SJCRH30 (cell line): ENCODE results near the gene PSMC3. TPM values are rescaled to one million over a fixed set of nuclear protein-coding genes. Genes with fewer than 3 reads are reported as not detected.

Experiments
- DNase-seq, 2 experiments: peaks; one replicate each; pipeline ENCODE4 v3.0.0-alpha.2; 2015 to 2020
- H3K27ac ChIP-seq: fragments of 250-450 bp; sonication (Bioruptor Pico); 2 replicates; pipeline ENCODE4 v1.5.1; 2020; ENCODE audit warnings: mild to moderate bottlenecking, moderate library complexity
- H3K27me3 ChIP-seq: fragments of 250-450 bp; sonication (Bioruptor Pico); 2 replicates; pipeline ENCODE4 v1.5.1; 2020; ENCODE audit warnings: mild to moderate bottlenecking, moderate library complexity
- H3K36me3 ChIP-seq: fragments of 250-450 bp; sonication (Bioruptor Pico); 2 replicates; pipeline ENCODE4 v1.5.1; 2020; ENCODE audit warnings: mild to moderate bottlenecking, moderate library complexity
- H3K4me1 ChIP-seq: fragments of 250-450 bp; sonication (Bioruptor Pico); 2 replicates; pipeline ENCODE4 v1.5.1; 2020; ENCODE audit warnings: mild to moderate bottlenecking, moderate library complexity
- H3K4me3 ChIP-seq: fragments of 250-450 bp; sonication (Bioruptor Pico); 2 replicates; pipeline ENCODE4 v1.5.1; 2020; ENCODE audit warnings: mild to moderate bottlenecking, moderate library complexity
- H3K9me3 ChIP-seq: fragments of 250-450 bp; sonication (Bioruptor Pico); replicated peaks from 2 replicates; pipeline ENCODE4 v1.5.1; 2020; ENCODE audit warnings: mild to moderate bottlenecking, moderate library complexity
- total RNA-seq: library from RNA; depleted of rRNA; stranded (reverse); fragments of >200 nt; shearing (Covaris generic); gene quantifications from 2 replicates; pipeline ENCODE4 v1.2.3, GENCODE V29; 2014

Gene PSMC3
- total RNA-seq, 1 experiment from 2014 or later = 258 TPM

GRCh38 chr11:47435687-47436086 lies 9.4 kb upstream of the PSMC3 start:
- Histone ChIP-seq H3K9me3 (no peaks in the 10 kb centered on the region), H3K36me3 (0 out of 2 replicates have a peak, but pooled peaks cover 4% of the 10 kb centered on the region), H3K4me1 (peaks cover 6% of the 10 kb centered on the region), H3K27ac (no peak overlapping the region), H3K4me3 (no peak overlapping the region), H3K27me3 (no peaks in the 10 kb centered on the region)
- DNase-seq = no peak

GRCh38 chr11:47434011-47434786 lies 8.0 kb upstream of the PSMC3 start:
- Histone ChIP-seq H3K4me3 (no peak overlapping the region), H3K9me3 (no peaks in the 10 kb centered on the region), H3K27ac (no peak overlapping the region), H3K27me3 (no peaks in the 10 kb centered on the region), H3K4me1 (peaks cover 6% of the 10 kb centered on the region), H3K36me3 (no peaks in the 10 kb centered on the region)
- no peak for DNase-seq

GRCh38 chr11:47433157-47433556 lies 6.9 kb upstream of the PSMC3 start:
- peak; percentile 85 for DNase-seq
- H3K9me3 ChIP-seq = no peaks in the 10 kb centered on the region
- H3K4me3 ChIP-seq = no peak overlapping the region
- H3K27ac ChIP-seq = no peak overlapping the region
- H3K36me3 ChIP-seq = no peaks in the 10 kb centered on the region
- H3K4me1 ChIP-seq = peaks cover 6% of the 10 kb centered on the region
- no peaks in the 10 kb centered on the region for H3K27me3 ChIP-seq

- no peak for DNase-seq
- Histone ChIP-seq H3K36me3 (no peaks in the 10 kb centered on the region), H3K4me1 (peaks cover 13% of the 10 kb centered on the region), H3K27ac (no peak overlapping the region), H3K4me3 (no peak overlapping the region), H3K27me3 (no peaks in the 10 kb centered on the region), H3K9me3 (no peaks in the 10 kb centered on the region)
Measured at GRCh38 chr11:47431356-47432083, 5.3 kb upstream of the PSMC3 start.

- Histone ChIP-seq H3K27ac (no peak overlapping the region), H3K4me1 (peaks cover 13% of the 10 kb centered on the region), H3K9me3 (no peaks in the 10 kb centered on the region), H3K27me3 (no peaks in the 10 kb centered on the region), H3K36me3 (0 out of 2 replicates have a peak, but pooled peaks cover under 1% of the 10 kb centered on the region), H3K4me3 (no peak overlapping the region)
- DNase-seq = no peak
Measured at GRCh38 chr11:47430524-47430923, 4.3 kb upstream of the PSMC3 start.

GRCh38 chr11:47425611-47426010 lies 628 bp downstream of the PSMC3 start:
- Histone ChIP-seq H3K27ac (peak overlapping the region; percentile 96), H3K27me3 (no peaks in the 10 kb centered on the region), H3K4me3 (peak overlapping the region; percentile 90), H3K9me3 (no peaks in the 10 kb centered on the region), H3K4me1 (peaks cover 6% of the 10 kb centered on the region), H3K36me3 (peaks cover 33% of the 10 kb centered on the region)
- no peak for DNase-seq

GRCh38 chr11:47418454-47419259 lies 7.6 kb downstream of the PSMC3 start:
- Histone ChIP-seq H3K4me1 (peaks cover 26% of the 10 kb centered on the region), H3K36me3 (peaks cover 48% of the 10 kb centered on the region), H3K9me3 (no peaks in the 10 kb centered on the region), H3K4me3 (no peak overlapping the region), H3K27ac (no peak overlapping the region), H3K27me3 (no peaks in the 10 kb centered on the region)
- no peak for DNase-seq

- Histone ChIP-seq H3K4me1 (peaks cover 26% of the 10 kb centered on the region), H3K27me3 (no peaks in the 10 kb centered on the region), H3K36me3 (peaks cover 44% of the 10 kb centered on the region), H3K27ac (no peak overlapping the region), H3K4me3 (no peak overlapping the region), H3K9me3 (no peaks in the 10 kb centered on the region)
- DNase-seq = no peak
Measured at GRCh38 chr11:47417712-47418111, 8.5 kb downstream of the PSMC3 start.

GRCh38 chr11:47415949-47416472 lies 10.2 kb downstream of the PSMC3 start:
- peak; percentile 95 for DNase-seq
- Histone ChIP-seq H3K4me1 (peaks cover 26% of the 10 kb centered on the region), H3K9me3 (no peaks in the 10 kb centered on the region), H3K27me3 (no peaks in the 10 kb centered on the region), H3K4me3 (no peak overlapping the region), H3K36me3 (peaks cover 35% of the 10 kb centered on the region), H3K27ac (peak overlapping the region; percentile 53)

- Histone ChIP-seq H3K27me3 (no peaks in the 10 kb centered on the region), H3K27ac (peak overlapping the region; percentile 53), H3K4me3 (no peak overlapping the region), H3K36me3 (peaks cover 28% of the 10 kb centered on the region), H3K9me3 (no peaks in the 10 kb centered on the region), H3K4me1 (peaks cover 26% of the 10 kb centered on the region)
- DNase-seq = peak in 1 of 2 experiments; percentile 33
Measured at GRCh38 chr11:47415091-47415854, 11.0 kb downstream of the PSMC3 start.

GRCh38 chr11:47414685-47415070 lies 11.6 kb downstream of the PSMC3 start:
- peaks cover 26% of the 10 kb centered on the region for H3K4me1 ChIP-seq

GRCh38 chr11:47413908-47414684 lies 12.1 kb downstream of the PSMC3 start:
- H3K36me3 ChIP-seq = peaks cover 20% of the 10 kb centered on the region
- DNase-seq = no peak

More at GRCh38 chr11:47414685-47415070, 11.6 kb downstream of the PSMC3 start:
- no peak overlapping the region for H3K27ac ChIP-seq
- no peak overlapping the region for H3K4me3 ChIP-seq
- no peaks in the 10 kb centered on the region for H3K27me3 ChIP-seq
- DNase-seq = no peak
- no peaks in the 10 kb centered on the region for H3K9me3 ChIP-seq
- H3K36me3 ChIP-seq = peaks cover 23% of the 10 kb centered on the region

GRCh38 chr11:47413351-47413750 lies 12.9 kb downstream of the PSMC3 start:
- DNase-seq = no peak
- peaks cover 26% of the 10 kb centered on the region for H3K4me1 ChIP-seq
- no peak overlapping the region for H3K27ac ChIP-seq
- H3K9me3 ChIP-seq = no peaks in the 10 kb centered on the region
- no peak overlapping the region for H3K4me3 ChIP-seq
- no peaks in the 10 kb centered on the region for H3K27me3 ChIP-seq
- peaks cover 13% of the 10 kb centered on the region for H3K36me3 ChIP-seq

More at GRCh38 chr11:47413908-47414684, 12.1 kb downstream of the PSMC3 start:
- Histone ChIP-seq H3K27me3 (no peaks in the 10 kb centered on the region), H3K4me1 (peaks cover 26% of the 10 kb centered on the region), H3K9me3 (no peaks in the 10 kb centered on the region), H3K4me3 (no peak overlapping the region), H3K27ac (no peak overlapping the region)
